Natural killer cell treated with Interleukin-12 subunit alpha and Interleukin-12 subunit beta and Interleukin-15 and Interleukin-18, amount 100 ng/mL, for 72 hours (primary cell): ENCODE results near the gene VAMP2. TPM values are rescaled to one million over a fixed set of nuclear protein-coding genes. Genes with fewer than 3 reads are reported as not detected.
A peak's percentile ranks its signal among the peaks of the same experiment; 100 is the strongest.

Experiments
- ATAC-seq, 2 donors: fragments of 150-1000 bp; cut with Tn5 transposase in 1 of 2; sonication (Bioruptor Pico), chemical (Tn5 transposase) in 1 of 2; 2 replicates each; pipeline ENCODE4 v1.10.0; 2021
- DNase-seq: peaks from one replicate; pipeline ENCODE4 v3.0.0; 2022; ENCODE audit warnings: low spot score
- H3K27ac Mint-ChIP-seq, 2 donors: 1 replicate in 1 of 2; 2 replicates in 1 of 2; pipeline ENCODE4 v1.8.0; 2022; ENCODE audit warnings: mixed read lengths in 2 of 2, mild to moderate bottlenecking in 1 of 2, moderate library complexity in 1 of 2
- H3K27me3 Mint-ChIP-seq, 2 donors: 1 replicate in 1 of 2; 2 replicates in 1 of 2; pipeline ENCODE4 v1.8.0; 2022; ENCODE audit warnings: mixed read lengths in 2 of 2
- H3K36me3 Mint-ChIP-seq: one replicate; pipeline ENCODE4 v1.8.0; 2022; ENCODE audit warnings: mixed read lengths
- H3K4me1 Mint-ChIP-seq, 2 donors: 1 replicate in 1 of 2; 2 replicates in 1 of 2; pipeline ENCODE4 v1.8.0; 2022; ENCODE audit warnings: low read depth in 2 of 2, mixed read lengths in 2 of 2, mild to moderate bottlenecking in 1 of 2
- H3K4me3 Mint-ChIP-seq: one replicate; pipeline ENCODE4 v1.8.0; 2022; ENCODE audit warnings: mixed read lengths
- H3K9me3 Mint-ChIP-seq: 2 replicates; pipeline ENCODE4 v1.8.0; 2022; ENCODE audit warnings: mixed read lengths
- total RNA-seq, 2 donors: library from RNA; stranded (reverse); gene quantifications; one replicate each; pipeline ENCODE4 v1.2.3, GENCODE V29; 2022

Gene VAMP2
- total RNA-seq, 2 donors from 2014 or later: 54.6 to 73.0 TPM

- DNase-seq: no peak
- H3K27ac Mint-ChIP-seq: peak overlapping the region; percentile 90 to 93
- peaks cover 8% of the 10 kb centered on the region for H3K36me3 Mint-ChIP-seq
- peak overlapping the region; percentile 85 for H3K4me3 Mint-ChIP-seq
- H3K4me1 Mint-ChIP-seq: peaks cover 42 to 45% of the 10 kb centered on the region in 2 donors
- H3K27me3 Mint-ChIP-seq: no peaks in the 10 kb centered on the region
- H3K9me3 Mint-ChIP-seq: no peaks in the 10 kb centered on the region
- ATAC-seq: no peak
These were observed 2.0 kb upstream of the VAMP2 start for GRCh38 chr17:8164815-8165131.

GRCh38 chr17:8163978-8164814 lies 1.4 kb upstream of the VAMP2 start:
- Mint-ChIP-seq H3K36me3 (peaks cover 8% of the 10 kb centered on the region), H3K4me1 (peaks cover 46 to 50% of the 10 kb centered on the region in 2 donors)

GRCh38 chr17:8162997-8163977 lies 539 bp upstream of the VAMP2 start:
- DNase-seq (no peak), ATAC-seq (peak; percentile 26 to 29)
- no peaks in the 10 kb centered on the region for H3K27me3 Mint-ChIP-seq
- H3K27ac Mint-ChIP-seq: peak overlapping the region; percentile 90 to 93
- peaks cover 8% of the 10 kb centered on the region for H3K36me3 Mint-ChIP-seq
- peak overlapping the region; percentile 85 for H3K4me3 Mint-ChIP-seq
- peaks cover 54% of the 10 kb centered on the region in 2 donors for H3K4me1 Mint-ChIP-seq
- H3K9me3 Mint-ChIP-seq: no peaks in the 10 kb centered on the region

More at GRCh38 chr17:8163978-8164814, 1.4 kb upstream of the VAMP2 start:
- no peaks in the 10 kb centered on the region for H3K27me3 Mint-ChIP-seq
- peak overlapping the region; percentile 85 for H3K4me3 Mint-ChIP-seq
- ATAC-seq (peak; percentile 76 to 79), DNase-seq (peak; percentile 88)
- peak overlapping the region; percentile 90 to 93 for H3K27ac Mint-ChIP-seq
- H3K9me3 Mint-ChIP-seq: no peaks in the 10 kb centered on the region

GRCh38 chr17:8161289-8162232 lies 1.2 kb downstream of the VAMP2 start:
- no peak for ATAC-seq
- peak overlapping the region; percentile 85 for H3K4me3 Mint-ChIP-seq
- H3K27me3 Mint-ChIP-seq: no peaks in the 10 kb centered on the region
- H3K36me3 Mint-ChIP-seq: peaks cover 8% of the 10 kb centered on the region
- no peak for DNase-seq
- H3K9me3 Mint-ChIP-seq: no peaks in the 10 kb centered on the region
- H3K4me1 Mint-ChIP-seq: peaks cover 52 to 54% of the 10 kb centered on the region in 2 donors
- peak overlapping the region; percentile 43 to 85 for H3K27ac Mint-ChIP-seq

GRCh38 chr17:8160741-8161221 lies 2.0 kb downstream of the VAMP2 start:
- DNase-seq (no peak), ATAC-seq (no peak)
- H3K27me3 Mint-ChIP-seq: no peaks in the 10 kb centered on the region
- peak overlapping the region; percentile 85 for H3K4me3 Mint-ChIP-seq
- H3K9me3 Mint-ChIP-seq: no peaks in the 10 kb centered on the region
- peaks cover 51 to 54% of the 10 kb centered on the region in 2 donors for H3K4me1 Mint-ChIP-seq
- peaks cover 8% of the 10 kb centered on the region for H3K36me3 Mint-ChIP-seq
- peak overlapping the region; percentile 43 to 85 for H3K27ac Mint-ChIP-seq

- no peaks in the 10 kb centered on the region for H3K9me3 Mint-ChIP-seq
- peak overlapping the region; percentile 43 to 85 for H3K27ac Mint-ChIP-seq
- peaks cover 8% of the 10 kb centered on the region for H3K36me3 Mint-ChIP-seq
- no peak for ATAC-seq
- H3K4me3 Mint-ChIP-seq: peak overlapping the region; percentile 85
- no peaks in the 10 kb centered on the region for H3K27me3 Mint-ChIP-seq
- DNase-seq: no peak
- peaks cover 51 to 54% of the 10 kb centered on the region in 2 donors for H3K4me1 Mint-ChIP-seq
These were observed 2.5 kb downstream of the VAMP2 start for GRCh38 chr17:8160224-8160577.

- Mint-ChIP-seq H3K27me3 (no peaks in the 10 kb centered on the region), H3K4me3 (peak overlapping the region; percentile 85), H3K9me3 (no peaks in the 10 kb centered on the region), H3K27ac (peak overlapping the region; percentile 43 to 85), H3K4me1 (peaks cover 46 to 50% of the 10 kb centered on the region in 2 donors), H3K36me3 (peaks cover 8% of the 10 kb centered on the region)
- DNase-seq: no peak
- ATAC-seq: no peak
These were observed 3.1 kb downstream of the VAMP2 start for GRCh38 chr17:8159459-8160223.

GRCh38 chr17:8159032-8159400 lies 3.7 kb downstream of the VAMP2 start:
- DNase-seq: no peak
- Mint-ChIP-seq H3K4me3 (peak overlapping the region; percentile 61), H3K9me3 (no peaks in the 10 kb centered on the region), H3K4me1 (peaks cover 44% of the 10 kb centered on the region in 2 donors), H3K36me3 (peaks cover 8% of the 10 kb centered on the region), H3K27me3 (no peaks in the 10 kb centered on the region), H3K27ac (peak overlapping the region; percentile 70 to 85)
- ATAC-seq: no peak

GRCh38 chr17:8158267-8159031 lies 4.3 kb downstream of the VAMP2 start:
- Mint-ChIP-seq H3K27ac (peak overlapping the region; percentile 70 to 85), H3K9me3 (no peaks in the 10 kb centered on the region), H3K36me3 (peaks cover 8% of the 10 kb centered on the region), H3K27me3 (no peaks in the 10 kb centered on the region), H3K4me1 (peaks cover 38 to 45% of the 10 kb centered on the region in 2 donors), H3K4me3 (peak overlapping the region; percentile 61)
- ATAC-seq: peak in 1 of 2 donors; percentile 21
- peak; percentile 92 for DNase-seq

- peaks cover 34 to 56% of the 10 kb centered on the region in 2 donors for H3K4me1 Mint-ChIP-seq
These were observed 6.3 kb downstream of the VAMP2 start for GRCh38 chr17:8156246-8156992.

GRCh38 chr17:8155996-8156245 lies 6.8 kb downstream of the VAMP2 start:
- Mint-ChIP-seq H3K4me1 (peaks cover 31 to 53% of the 10 kb centered on the region in 2 donors), H3K27me3 (no peaks in the 10 kb centered on the region), H3K36me3 (peaks cover 8% of the 10 kb centered on the region), H3K4me3 (no peak overlapping the region), H3K9me3 (no peaks in the 10 kb centered on the region), H3K27ac (no peak overlapping the region)
- DNase-seq (no peak), ATAC-seq (no peak)

More at GRCh38 chr17:8156246-8156992, 6.3 kb downstream of the VAMP2 start:
- peak; percentile 92 for ATAC-seq
- Mint-ChIP-seq H3K27ac (no peak overlapping the region), H3K4me3 (no peak overlapping the region), H3K27me3 (no peaks in the 10 kb centered on the region), H3K9me3 (no peaks in the 10 kb centered on the region), H3K36me3 (peaks cover 8% of the 10 kb centered on the region)
- peak; percentile 100 for DNase-seq
